ENCODE measurements around the gene ILKAP.

The ILKAP gene

DNA sequence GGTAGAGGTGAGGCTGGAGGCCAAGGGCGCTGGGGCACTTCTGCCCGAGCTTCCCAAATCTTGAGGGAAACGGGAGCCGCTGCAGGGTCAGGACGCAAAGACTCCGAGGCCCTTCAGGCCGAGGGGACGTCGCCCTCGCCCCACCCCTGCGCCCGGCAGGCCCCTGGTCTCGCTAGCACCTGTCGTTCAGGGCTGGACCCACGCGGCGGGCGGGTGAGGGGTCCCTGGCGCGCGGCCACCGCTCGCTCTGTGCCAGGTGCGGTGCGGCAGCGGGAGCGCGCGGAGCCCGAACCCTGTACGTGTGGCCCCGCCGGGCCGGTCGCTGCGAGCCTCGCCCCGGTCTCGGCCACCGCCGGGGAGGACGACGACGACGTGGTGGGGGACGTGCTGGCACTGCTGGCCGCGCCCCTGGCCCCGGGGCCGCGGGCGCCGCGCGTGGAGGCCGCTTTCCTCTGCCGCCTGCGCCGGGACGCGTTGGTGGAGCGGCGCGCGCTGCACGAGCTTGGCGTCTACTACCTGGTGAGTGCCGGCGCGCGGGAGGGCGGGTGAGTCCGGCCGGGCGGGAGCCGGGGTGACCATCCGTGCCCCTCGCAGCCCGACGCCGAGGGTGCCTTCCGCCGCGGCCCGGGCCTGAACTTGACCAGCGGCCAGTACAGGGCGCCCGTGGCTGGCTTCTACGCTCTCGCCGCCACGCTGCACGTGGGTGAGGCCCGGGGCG is 39.9 kb downstream of the ILKAP start:
- no peak for DNase-seq

DNA sequence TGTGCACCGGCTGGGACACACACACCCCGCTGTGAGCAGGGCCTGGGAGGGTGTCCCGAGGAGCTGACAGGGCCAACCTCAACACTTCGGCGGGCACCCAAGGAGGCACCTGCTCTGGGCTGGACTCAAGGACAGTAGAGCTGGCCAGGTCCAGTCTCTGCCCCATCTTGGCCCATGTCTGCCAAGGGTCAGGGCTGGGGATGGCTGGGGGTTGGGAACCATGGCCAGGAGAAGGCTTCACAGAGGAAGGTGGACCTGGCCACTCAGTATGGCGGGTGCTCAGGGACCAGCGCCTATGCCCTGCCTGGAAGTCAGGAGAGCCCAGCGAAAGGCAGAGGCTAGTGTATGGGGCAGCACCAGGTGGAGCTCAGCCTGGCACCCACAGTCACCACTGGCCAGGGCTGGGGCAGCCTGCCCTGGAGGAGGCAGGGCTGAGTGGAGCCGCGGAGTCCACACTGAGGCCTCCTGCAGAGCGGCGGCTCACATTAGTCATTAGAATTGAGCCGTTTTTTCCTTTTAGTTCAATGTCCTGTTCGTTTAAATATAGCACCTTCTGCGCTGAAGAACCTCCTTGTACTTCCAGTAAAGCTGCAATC is 40.6 kb downstream of the ILKAP start:
- no peak for DNase-seq

DNA sequence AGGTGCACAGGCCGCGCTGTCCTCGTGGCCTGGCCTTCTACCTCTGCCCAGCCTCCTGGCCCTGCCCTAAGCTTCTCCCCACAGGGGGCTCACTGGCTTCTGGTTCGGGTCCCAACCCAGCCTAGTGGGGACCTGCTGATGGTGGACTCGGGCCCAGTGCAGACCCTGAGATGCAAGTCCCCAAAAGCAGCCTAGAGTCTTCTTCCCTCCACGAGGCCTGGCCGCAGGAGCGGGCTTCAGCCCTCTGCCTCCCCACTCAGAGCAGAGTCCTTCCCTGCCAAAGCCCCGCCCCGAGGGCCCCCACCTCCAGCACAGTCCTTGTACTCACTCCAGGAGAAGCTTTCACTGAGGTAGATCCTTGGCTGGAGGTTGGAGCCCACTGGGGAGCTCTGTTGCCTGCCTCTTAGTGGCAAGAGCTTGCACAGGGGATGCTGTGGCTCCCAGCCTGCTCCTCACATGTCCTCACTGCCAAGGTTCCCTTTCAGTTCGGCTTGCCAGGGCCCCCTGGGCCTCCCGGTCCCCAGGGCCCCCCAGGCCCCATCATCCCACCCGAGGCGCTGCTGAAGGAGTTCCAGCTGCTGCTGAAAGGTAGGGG is 41.1 kb downstream of the ILKAP start:
- no peak for DNase-seq

DNA sequence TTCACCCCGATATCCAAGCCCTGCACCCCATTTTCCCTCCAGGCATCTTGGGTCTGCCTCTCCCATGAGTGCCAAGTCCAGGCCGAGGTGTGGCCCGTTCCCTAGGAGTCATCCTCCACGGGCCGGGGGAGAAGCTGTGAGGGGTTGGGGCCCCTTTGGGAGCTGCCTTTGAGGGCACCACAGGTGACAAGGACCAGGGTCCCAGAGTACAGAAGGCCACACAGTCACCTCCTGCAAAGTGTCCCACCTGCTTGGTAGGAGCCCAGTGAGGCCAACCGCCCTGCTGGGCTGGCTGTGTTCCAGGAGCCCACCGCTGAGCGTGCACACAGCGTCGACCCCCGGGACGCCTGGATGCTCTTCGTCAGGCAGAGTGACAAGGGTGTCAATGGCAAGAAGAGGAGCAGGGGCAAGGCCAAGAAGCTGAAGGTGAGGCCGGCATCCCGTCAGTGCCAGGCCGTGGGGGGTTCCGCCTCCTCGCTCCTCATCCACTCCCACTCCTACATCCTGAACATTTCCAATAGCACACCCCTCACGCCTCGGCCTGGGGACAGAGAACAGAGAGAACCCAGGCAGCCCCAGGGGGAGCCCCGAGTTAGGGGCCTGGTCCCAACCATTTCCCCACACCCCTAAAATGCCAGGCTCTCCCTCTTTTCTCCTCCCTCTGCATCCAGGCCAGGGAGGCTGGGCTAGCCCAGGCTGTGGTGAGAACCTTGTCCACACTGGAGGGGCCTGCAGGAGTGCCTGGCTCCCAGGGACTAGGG is 42.0 kb downstream of the ILKAP start:
- DNase-seq, result no peak

DNA sequence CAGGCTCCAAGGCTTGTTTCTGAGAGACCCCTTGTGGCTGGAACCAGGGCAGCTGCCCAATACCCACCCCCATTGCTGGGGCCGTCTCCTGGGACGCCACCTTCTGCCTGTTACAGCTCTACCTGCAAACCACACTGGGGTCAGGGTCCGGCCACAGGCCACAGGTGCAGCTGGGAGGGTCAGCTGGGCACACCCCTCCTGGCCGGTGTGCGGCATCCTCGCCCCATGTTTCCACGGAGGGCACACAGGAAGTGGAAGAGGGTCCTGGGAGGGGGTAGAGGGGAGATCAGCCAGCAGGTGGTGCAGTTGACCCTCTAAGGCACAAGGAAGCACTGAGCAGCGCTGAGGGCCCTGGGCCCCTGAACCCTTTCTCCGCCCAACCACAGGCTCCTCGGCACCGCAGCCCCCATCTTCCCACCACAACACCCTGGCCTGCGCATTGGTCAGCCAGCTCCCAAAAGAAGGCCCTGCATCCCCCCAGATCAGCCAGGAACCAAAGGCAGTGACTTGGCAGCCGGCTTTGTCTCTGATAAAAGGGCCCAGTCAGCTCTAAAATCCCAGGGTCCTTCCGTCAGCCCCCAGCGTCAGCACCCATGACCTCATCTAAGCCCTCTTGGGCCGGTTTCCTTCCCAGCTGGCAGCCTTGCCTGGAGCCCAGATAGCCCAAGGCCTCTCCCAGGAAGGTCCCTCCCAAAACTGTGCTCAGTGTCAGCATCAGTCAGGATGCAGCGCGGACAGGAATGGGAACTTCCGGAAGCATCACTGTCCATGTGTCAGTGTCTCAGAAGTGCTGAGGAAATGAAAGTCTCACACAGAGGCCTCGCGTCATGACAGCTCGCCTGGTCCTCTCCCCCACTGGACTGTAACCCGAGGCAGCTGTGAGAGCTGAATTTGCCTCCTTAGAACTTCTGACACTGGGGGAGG is 43.0 kb downstream of the ILKAP start:
- DNase-seq, result no peak

DNA sequence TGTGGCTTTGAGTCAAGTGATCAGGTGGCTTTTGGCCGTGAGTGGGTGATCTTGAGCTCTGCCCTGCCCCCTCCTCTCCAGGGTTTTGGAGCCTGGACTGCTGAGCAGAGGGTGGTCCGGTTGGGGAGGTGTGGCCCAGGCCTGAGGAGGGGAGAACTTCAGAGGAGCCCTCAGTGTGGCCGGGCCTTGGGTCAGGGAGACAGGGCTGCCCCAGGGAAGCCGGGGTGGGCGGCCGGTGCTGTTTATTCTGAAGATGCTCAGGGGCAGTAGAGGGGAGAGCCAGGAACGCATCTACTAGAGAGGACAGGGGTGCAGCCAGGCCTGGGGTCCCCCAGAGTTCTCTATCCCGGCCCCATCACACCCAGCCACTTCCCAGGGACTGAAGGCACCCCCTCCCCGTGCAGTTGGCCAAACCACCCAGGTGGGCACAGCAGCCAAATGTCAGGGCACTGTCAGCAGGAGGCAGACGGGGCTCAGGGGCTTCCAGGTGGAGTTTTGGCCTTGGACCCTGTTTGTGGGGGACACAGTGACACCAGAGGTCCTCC is 43.8 kb downstream of the ILKAP start:
- DNase-seq, result no peak

DNA sequence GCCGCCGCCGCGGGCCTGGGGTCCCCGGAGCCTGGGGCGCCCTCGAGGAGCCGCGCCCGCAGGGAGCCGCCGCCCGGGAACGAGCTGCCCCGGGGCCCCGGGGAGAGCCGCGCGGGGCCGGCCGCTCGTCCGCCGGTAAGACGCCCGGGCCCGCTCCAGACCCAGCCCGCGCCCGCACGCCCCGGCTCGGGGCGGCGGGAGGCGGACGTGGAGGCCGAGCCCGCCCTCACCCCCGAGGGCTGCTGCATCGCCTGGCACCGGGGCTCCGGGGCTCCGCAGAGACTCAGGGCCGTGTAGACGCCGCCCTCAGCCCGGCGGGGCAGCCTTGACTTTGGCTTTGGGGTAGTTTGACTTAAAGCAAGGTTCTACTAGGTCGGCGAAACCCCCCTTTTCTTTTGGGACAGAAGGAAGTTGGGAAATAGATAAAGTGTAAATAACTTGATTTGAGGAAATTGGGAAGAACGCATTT is 44.4 kb downstream of the ILKAP start:
- peak; percentile 31 for DNase-seq

DNA sequence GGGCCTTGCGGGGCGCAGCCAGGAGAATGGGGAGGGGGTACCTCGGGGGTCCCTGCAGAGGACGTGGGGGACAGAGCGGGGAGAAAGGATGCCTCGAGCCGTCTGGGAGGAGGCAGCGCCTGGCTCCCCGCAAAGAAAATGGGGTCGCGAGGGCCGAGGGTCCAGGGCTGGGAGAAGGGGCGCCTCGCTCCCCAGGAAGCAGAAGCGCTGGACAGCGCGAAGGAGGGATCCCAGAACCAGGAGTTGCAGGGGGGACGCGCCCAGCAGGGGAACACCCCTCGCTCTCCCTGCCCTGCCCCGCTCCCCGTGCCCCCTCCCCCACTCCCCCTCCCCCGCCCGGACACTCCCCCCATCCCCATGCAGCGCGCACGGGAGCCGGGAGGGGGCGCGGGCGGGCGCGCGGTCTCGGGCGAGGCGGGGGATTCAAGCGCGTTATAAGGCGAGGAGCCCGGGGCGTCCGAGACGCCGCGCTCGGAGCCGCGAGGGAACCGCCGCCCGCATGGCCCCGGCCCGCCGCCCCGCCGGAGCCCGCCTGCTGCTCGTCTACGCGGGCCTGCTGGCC is 44.9 kb downstream of the ILKAP start, which contains the start of gene ERFE:
Gene ERFE (plus strand): TSS at position 462 of the 562 bp plus-strand sequence. CDS start 38 bp downstream, at position 500.
- peak; percentile 58 for DNase-seq

DNA sequence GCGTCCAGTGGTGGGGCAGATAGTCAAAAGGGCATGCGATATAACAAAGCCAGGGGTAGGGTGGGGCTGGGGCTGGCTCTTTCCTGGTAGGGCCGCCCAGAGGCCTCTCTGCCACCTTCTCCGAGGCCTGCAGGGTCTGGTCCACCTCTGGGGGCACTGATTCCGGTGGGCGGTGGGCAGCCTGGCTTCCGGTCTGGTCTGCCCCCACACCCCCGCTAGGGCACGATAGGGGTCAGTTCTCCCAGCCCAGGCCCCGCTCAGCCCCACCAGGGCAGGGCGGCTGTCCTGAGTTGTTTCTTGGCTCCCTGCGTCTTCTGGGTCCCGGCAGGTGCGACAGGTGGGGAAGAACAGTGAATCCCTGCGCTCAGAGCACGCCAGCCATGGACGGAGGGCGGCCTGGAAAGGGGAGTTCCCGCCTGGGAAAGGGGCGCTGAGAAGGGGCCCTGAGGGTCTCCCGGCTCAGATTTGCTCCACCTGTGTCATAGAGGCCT is 45.4 kb downstream of the ILKAP start:
- DNase-seq, result peak; percentile 58

DNA sequence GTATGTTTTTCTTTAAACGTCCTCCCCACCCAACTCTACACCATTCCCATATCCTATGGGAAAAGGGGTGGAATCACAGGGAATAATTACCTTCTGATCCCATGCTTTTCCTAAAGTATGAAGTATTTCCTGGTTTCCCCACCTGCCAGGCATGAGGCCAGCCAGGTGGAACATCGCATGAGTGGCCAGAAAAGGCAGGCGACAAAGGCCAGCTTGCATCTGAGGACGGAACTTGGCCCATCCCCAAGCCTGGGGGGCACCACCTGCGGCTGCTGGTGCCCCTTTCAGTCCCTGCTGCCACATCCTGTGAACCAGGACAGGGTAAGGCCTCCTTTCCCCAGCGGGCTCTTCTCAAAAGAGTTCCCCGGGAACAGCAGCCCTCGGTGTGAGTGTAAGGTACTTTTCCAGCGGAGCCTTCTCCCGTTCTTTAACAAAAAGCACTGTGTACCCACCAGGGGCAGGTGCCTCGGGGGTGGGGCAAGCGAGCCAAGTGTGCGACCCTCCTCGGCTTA is 45.9 kb downstream of the ILKAP start:
- peak; percentile 82 for DNase-seq

DNA sequence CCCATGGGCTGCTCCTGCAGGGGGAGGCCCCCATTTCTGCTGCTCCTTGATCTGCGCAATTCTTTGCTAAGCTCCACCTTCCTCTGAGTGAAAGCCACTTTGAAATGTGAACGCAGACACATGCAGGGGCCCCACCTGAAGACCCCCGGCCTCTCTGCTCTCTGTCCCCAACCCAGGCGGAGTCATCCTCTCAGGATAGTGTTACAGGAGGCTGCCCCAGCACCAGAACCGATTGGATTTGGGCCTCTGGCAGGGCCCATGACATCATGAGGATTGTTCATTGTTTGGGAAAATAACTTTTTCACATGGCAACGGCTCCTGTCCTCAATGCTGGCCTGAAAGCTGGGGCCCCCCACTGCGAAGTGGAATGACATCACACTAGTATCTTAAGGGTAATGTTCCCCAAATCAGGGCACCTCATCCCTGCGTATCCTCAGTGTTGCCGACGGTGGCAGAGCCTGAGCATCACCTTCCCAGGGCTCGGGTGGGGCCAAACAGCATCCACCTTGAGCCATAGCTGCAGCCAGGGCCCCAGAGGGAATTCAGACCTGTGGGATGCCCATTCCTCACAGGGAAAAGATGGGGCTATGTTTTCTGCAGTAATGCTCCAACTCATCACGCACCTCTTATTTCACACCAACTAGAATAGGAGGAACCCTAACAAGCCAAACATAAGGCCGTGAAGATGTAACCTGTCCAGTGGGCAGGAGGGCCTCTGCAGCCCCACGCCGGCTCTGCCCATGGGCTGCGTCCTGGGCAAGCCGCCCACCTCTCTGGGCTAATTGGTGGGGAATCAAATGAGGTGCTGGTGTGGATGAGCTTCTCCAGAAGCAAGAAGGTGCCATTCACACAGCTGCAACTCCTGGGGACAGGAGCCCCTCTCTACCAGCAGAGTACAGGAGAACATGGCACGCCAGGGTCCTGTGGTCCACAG is 47.5 kb downstream of the ILKAP start:
- DNase-seq, result no peak

DNA sequence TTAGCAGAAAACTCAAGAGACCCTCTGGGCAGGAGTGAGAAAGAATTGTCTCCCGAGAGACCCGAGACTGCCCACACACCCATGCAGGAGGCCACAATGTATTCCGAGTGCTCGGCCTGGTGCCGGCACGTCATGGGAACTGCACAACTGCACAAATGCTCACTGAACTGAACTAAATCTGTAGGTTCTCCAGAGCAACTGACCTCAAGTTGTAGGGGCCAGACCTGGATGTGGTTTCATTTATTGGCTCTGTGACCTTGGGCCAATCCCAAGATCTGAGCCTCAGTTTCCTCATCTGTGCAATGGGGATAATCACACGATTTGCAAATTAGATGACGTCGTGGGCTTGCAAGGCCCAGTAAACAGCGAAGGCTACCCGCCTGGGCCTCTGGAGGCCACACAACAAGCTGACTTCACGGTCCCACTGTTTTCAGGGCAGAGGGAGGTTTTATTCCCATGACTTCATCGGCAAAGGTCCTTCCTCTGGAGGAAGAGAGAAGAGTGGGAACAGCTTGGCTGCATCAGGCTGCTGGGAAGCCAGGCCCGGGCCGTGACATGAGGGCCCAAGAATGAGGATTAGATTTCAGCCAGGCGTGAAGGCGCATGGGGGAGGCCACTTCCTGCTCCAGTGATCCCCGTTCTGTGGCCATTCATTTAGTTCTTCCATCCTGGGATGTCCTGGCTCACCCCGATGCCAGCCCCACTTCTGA is 48.3 kb downstream of the ILKAP start:
- DNase-seq, result no peak

DNA sequence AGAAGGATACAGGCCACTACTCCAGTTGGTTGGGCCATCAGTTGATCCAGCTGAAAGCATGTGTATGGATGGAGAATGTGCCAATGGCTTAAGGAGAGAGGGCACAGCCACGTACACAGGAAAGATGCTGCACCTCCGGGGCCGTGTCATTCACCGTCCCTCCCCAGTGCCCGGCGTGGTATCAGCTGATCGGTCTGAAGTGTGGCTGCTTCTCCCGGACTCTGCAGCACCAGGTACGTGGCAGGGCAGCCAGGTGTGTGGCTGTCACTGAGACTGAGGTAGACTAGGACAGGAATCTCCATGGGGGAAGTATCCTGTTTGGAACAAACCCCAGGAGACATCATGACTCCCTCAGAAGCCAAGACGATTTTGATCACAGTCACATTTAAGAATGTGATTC is 48.9 kb downstream of the ILKAP start:
- DNase-seq, result no peak

DNA sequence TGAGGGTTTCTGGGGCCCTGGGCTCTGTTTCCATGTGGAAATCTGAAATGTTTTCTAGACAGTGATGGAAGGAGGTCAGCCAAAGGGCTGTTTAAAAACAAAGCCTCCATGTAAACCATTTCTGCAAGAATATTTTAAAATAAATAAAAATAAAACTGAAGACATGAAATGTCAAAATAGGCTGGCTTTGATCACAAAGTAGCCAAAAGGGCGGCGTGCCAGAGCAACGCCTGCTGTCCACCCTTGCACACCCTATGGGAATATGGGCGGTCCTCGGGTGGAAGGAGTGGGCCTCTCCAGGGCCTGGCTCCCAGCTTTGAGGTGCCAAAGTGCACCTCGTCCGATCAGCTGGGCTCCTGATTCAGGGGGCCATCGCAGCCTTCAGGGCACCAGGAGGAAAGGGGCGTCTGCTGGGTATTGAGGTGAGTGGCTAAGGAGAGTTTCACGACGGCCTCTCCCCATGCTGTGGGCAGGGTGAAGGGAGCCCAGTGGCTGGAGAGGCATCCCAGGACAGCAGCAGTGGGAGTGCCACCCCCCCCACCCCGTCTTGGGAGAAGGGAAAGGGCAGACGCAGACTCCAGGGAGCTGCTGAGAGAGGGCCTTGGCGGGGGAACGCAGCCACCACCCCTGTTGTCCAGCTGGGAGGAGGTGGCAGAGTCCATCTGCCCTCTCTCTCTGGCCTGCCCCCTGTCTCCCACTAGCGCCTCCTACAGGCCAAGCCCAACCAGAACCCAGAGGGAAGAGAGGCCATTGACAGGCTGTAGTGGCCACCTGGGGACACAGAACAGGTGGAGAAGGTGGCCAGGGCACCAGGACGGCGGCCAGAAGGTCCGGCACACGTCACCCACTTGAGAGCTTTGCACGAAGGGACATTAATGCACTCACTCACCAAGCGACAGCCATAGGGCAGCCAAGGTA is 50.5 kb downstream of the ILKAP start:
- no peak for DNase-seq

DNA sequence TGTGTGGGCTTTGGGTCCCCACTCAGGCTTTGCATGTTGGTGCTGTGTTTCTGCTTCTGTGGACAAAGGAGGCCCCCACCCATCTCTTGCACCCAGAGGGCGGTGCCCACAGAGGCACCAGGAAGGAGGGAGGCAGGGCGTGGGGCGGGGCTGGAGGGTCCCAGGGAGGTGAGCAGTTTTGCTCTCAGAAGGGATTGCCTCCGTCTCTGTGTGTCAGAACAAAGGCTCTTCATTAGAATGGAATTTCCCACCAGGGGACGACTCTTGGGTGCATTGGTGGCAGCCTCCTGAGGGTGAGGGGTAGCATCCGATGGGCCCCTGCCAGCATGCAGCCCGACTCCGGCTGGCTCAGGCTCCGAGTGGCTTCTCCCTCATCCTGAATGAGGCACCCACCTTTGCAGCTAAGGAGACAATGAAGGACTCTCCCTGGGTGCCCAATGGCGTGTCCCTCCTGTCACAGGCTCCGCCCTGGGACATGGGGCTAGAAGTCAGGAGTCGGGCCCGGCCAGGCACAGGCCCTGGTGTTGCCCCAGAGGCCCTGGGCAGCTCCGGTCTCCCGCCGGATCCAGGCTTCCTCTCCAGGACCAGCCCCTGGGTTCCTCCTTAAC is 51.8 kb downstream of the ILKAP start:
- no peak for DNase-seq

DNA sequence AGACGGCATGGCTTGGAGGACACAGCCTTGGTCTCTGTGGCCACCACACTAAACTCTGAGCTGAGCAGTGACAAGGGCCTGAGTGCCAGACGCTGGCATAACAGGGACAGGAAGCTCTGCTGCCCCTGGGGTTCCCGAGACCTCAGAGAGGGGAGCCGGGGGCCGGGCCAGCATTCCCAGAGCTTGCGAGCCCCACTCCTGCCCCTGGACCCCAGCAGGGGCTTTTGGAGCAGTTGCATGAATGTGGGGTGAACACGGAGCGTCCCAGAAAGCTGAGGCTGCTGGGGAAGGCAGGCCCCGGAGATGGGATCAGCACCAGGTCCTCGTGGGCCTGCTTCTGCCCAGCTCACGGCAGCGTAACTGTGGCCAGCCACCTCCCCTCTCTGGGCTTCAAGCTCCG is 52.3 kb downstream of the ILKAP start:
- no peak for DNase-seq

DNA sequence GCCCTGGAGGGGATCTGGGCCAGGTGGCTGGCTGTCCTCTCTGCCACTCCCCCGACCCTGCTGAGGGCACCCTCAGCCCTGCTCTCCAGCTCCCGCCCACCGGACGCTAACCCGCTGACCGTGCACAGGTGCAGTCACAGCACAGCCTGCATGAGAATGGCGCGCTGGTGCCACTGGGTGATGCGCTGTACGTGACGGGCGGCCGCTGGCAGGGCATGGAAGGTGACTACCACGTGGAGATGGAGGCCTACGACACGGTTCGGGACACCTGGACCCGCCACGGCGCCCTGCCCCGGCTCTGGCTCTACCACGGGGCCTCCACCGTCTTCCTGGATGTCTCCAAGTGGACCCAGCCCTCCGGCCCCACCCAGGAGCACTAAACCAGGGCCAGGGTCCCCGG is 52.8 kb downstream of the ILKAP start:
- no peak for DNase-seq
